Mucosa of rectum (tissue), 2 donors: ENCODE data around the gene PRMT7.

Experiments
- H3K27ac ChIP-seq, 2 donors: one replicate each; pipeline ENCODE4 v1.7.0; 2013; ENCODE audit warnings: inconsistent platforms in 2 of 2, low read depth in 2 of 2, low read length in 2 of 2
- H3K27me3 ChIP-seq, 2 donors: one replicate each; pipeline ENCODE4 v1.7.0; 2013; ENCODE audit warnings: low read length in 2 of 2; ENCODE audit not compliant: control insufficient read depth in 2 of 2, insufficient read depth in 2 of 2
- H3K36me3 ChIP-seq, 2 donors: one replicate each; pipeline ENCODE4 v1.7.0; 2013; ENCODE audit warnings: low read length in 2 of 2; ENCODE audit not compliant: control insufficient read depth in 2 of 2, insufficient read depth in 2 of 2
- H3K4me1 ChIP-seq, 2 donors: one replicate each; pipeline ENCODE4 v1.7.0; 2013; ENCODE audit warnings: low read length in 2 of 2, mild to moderate bottlenecking in 1 of 2; ENCODE audit not compliant: control insufficient read depth in 2 of 2, insufficient read depth in 2 of 2
- H3K4me3 ChIP-seq, 2 donors: one replicate each; pipeline ENCODE4 v1.7.0; 2013; ENCODE audit warnings: low read length in 2 of 2
- H3K9ac ChIP-seq, 2 donors: one replicate each; pipeline ENCODE4 v1.7.0; 2013; ENCODE audit warnings: low read length in 2 of 2, low read depth in 1 of 2, mild to moderate bottlenecking in 1 of 2
- H3K9me3 ChIP-seq, 2 donors: one replicate each; pipeline ENCODE4 v1.7.0; 2013; ENCODE audit warnings: low read length in 2 of 2; ENCODE audit not compliant: control insufficient read depth in 2 of 2
- donor health status: healthy.
- donor health status: Normal muscosa, but diverticular disease.

PRMT7 gene

GRCh38 chr16:68300734-68301459 is 9.9 kb upstream of the PRMT7 start:
- H3K4me1 ChIP-seq, result no peaks in the 10 kb centered on the region
- no peak overlapping the region for H3K9ac ChIP-seq
- no peak overlapping the region for H3K4me3 ChIP-seq
- H3K27me3 ChIP-seq, result no peaks in the 10 kb centered on the region
- H3K27ac ChIP-seq, result no peak overlapping the region
- H3K9me3 ChIP-seq, result no peaks in the 10 kb centered on the region
- peaks cover 69 to 88% of the 10 kb centered on the region in 2 donors for H3K36me3 ChIP-seq

GRCh38 chr16:68306633-68307032 is 4.2 kb upstream of the PRMT7 start:
- Histone ChIP-seq H3K27ac (no peak overlapping the region), H3K4me1 (peaks cover 16 to 17% of the 10 kb centered on the region in 2 donors), H3K9me3 (no peaks in the 10 kb centered on the region), H3K36me3 (peaks cover 26 to 54% of the 10 kb centered on the region in 2 donors), H3K9ac (no peak overlapping the region), H3K27me3 (no peaks in the 10 kb centered on the region), H3K4me3 (no peak overlapping the region)

GRCh38 chr16:68309799-68310198 is 1.0 kb upstream of the PRMT7 start:
- H3K9me3 ChIP-seq, result no peaks in the 10 kb centered on the region
- peaks cover 17 to 19% of the 10 kb centered on the region in 2 donors for H3K4me1 ChIP-seq
- peak overlapping the region; percentile 80 to 97 for H3K9ac ChIP-seq
- peak overlapping the region; percentile 90 to 98 for H3K4me3 ChIP-seq
- no peaks in the 10 kb centered on the region for H3K27me3 ChIP-seq
- peaks cover 5 to 31% of the 10 kb centered on the region in 2 donors for H3K36me3 ChIP-seq
- H3K27ac ChIP-seq, result peak overlapping the region in 1 of 2 donors; percentile 88

GRCh38 chr16:68310437-68310773 is 414 bp upstream of the PRMT7 start:
- Histone ChIP-seq H3K9me3 (no peaks in the 10 kb centered on the region), H3K27me3 (no peaks in the 10 kb centered on the region), H3K36me3 (peaks cover 5 to 27% of the 10 kb centered on the region in 2 donors), H3K4me3 (peak overlapping the region; percentile 90 to 98), H3K9ac (peak overlapping the region; percentile 80 to 97), H3K27ac (peak overlapping the region; percentile 80 to 88), H3K4me1 (peaks cover 17 to 19% of the 10 kb centered on the region in 2 donors)

GRCh38 chr16:68313116-68313515 is 2.3 kb downstream of the PRMT7 start:
- Histone ChIP-seq H3K9ac (no peak overlapping the region), H3K4me3 (no peak overlapping the region), H3K27me3 (no peaks in the 10 kb centered on the region), H3K27ac (no peak overlapping the region), H3K4me1 (peaks cover 17 to 19% of the 10 kb centered on the region in 2 donors), H3K36me3 (peaks cover 5 to 23% of the 10 kb centered on the region in 2 donors), H3K9me3 (no peaks in the 10 kb centered on the region)

GRCh38 chr16:68319185-68319908 is 8.5 kb downstream of the PRMT7 start:
- Histone ChIP-seq H3K4me1 (no peaks in the 10 kb centered on the region), H3K9me3 (no peaks in the 10 kb centered on the region), H3K36me3 (peaks cover 14 to 34% of the 10 kb centered on the region in 2 donors), H3K27ac (no peak overlapping the region), H3K4me3 (no peak overlapping the region), H3K27me3 (no peaks in the 10 kb centered on the region), H3K9ac (no peak overlapping the region)

GRCh38 chr16:68324336-68324735 is 13.5 kb downstream of the PRMT7 start:
- H3K27me3 ChIP-seq, result no peaks in the 10 kb centered on the region
- H3K9ac ChIP-seq, result no peak overlapping the region
- no peaks in the 10 kb centered on the region for H3K9me3 ChIP-seq
- H3K27ac ChIP-seq, result no peak overlapping the region
- H3K4me3 ChIP-seq, result no peak overlapping the region
- H3K36me3 ChIP-seq, result peaks cover 19 to 36% of the 10 kb centered on the region in 2 donors
- no peaks in the 10 kb centered on the region for H3K4me1 ChIP-seq

GRCh38 chr16:68324780-68325357 is 14.1 kb downstream of the PRMT7 start:
- Histone ChIP-seq H3K36me3 (peaks cover 18 to 32% of the 10 kb centered on the region in 2 donors), H3K27me3 (no peaks in the 10 kb centered on the region), H3K4me3 (no peak overlapping the region), H3K9ac (no peak overlapping the region), H3K4me1 (no peaks in the 10 kb centered on the region), H3K27ac (no peak overlapping the region), H3K9me3 (no peaks in the 10 kb centered on the region)

GRCh38 chr16:68328151-68328859 is 17.5 kb downstream of the PRMT7 start:
- Histone ChIP-seq H3K9ac (no peak overlapping the region), H3K36me3 (peaks cover 16 to 23% of the 10 kb centered on the region in 2 donors)

More at GRCh38 chr16:68328151-68328859, 17.5 kb downstream of the PRMT7 start:
- no peak overlapping the region for H3K27ac ChIP-seq
- H3K27me3 ChIP-seq, result no peaks in the 10 kb centered on the region
- H3K9me3 ChIP-seq, result no peaks in the 10 kb centered on the region
- H3K4me1 ChIP-seq, result no peaks in the 10 kb centered on the region
- H3K4me3 ChIP-seq, result no peak overlapping the region
